HFFc6 (cell line): Measurements from ENCODE around the gene DAPK3. TPM values are rescaled to one million over a fixed set of nuclear protein-coding genes. Genes with fewer than 3 reads are reported as not detected.
"Not testable (repeated sequence)": the region's sequence is repeated elsewhere in the genome, so short reads cannot be mapped to it uniquely, and the experiment has no call there.

Experiments used
- DNase-seq: peaks from one replicate; pipeline ENCODE4 v3.0.0-alpha.2; 2018
- H3K27ac Mint-ChIP-seq: 2 replicates; pipeline ENCODE4 v1.8.0; 2020; ENCODE audit warnings: mild to moderate bottlenecking, mixed read lengths
- H3K27me3 Mint-ChIP-seq: 2 replicates; pipeline ENCODE4 v1.8.0; 2021; ENCODE audit warnings: mild to moderate bottlenecking, moderate library complexity, mixed read lengths; ENCODE audit not compliant: insufficient read depth
- H3K36me3 Mint-ChIP-seq: 2 replicates; pipeline ENCODE4 v1.8.0; 2021; ENCODE audit warnings: low read depth, mixed read lengths
- H3K4me1 Mint-ChIP-seq: 2 replicates; pipeline ENCODE4 v1.8.0; 2020; ENCODE audit warnings: low read depth, mixed read lengths
- H3K4me3 Mint-ChIP-seq: 2 replicates; pipeline ENCODE4 v1.8.0; 2020; ENCODE audit warnings: mild to moderate bottlenecking, moderate library complexity, mixed read lengths
- H3K9me3 Mint-ChIP-seq: 2 replicates; pipeline ENCODE4 v1.8.0; 2020; ENCODE audit warnings: mild to moderate bottlenecking, mixed read lengths
- total RNA-seq, 6 experiments: library from RNA; stranded (reverse); fragmentation: NEBNext Ultra II Directional; extraction: Animal tissue kit (Norgen Biotek cat#: 25700); gene quantifications; 2 replicates in 1 of 6; 3 replicates in 5 of 6; pipeline ENCODE4 v1.2.3, GENCODE V29; 2021
- TF ChIP-seq, protein P1 (sequence below): fragments of 200-600 bp; sonication (generic); IDR thresholded peaks from 2 replicates; pipeline ENCODE4 v1.5.0; 2021; ENCODE audit warnings: antibody characterized with exemption, mild to moderate bottlenecking

DAPK3 gene
- total RNA-seq, 6 experiments from 2014 or later = 116 to 140 (median 128) TPM

- H3K4me1 Mint-ChIP-seq = peaks cover 19% of the 10 kb centered on the region
- peak overlapping the region; percentile 10; the same call in 1 of the 2 replicates for H3K27ac Mint-ChIP-seq
- TF ChIP-seq, protein P1, sequence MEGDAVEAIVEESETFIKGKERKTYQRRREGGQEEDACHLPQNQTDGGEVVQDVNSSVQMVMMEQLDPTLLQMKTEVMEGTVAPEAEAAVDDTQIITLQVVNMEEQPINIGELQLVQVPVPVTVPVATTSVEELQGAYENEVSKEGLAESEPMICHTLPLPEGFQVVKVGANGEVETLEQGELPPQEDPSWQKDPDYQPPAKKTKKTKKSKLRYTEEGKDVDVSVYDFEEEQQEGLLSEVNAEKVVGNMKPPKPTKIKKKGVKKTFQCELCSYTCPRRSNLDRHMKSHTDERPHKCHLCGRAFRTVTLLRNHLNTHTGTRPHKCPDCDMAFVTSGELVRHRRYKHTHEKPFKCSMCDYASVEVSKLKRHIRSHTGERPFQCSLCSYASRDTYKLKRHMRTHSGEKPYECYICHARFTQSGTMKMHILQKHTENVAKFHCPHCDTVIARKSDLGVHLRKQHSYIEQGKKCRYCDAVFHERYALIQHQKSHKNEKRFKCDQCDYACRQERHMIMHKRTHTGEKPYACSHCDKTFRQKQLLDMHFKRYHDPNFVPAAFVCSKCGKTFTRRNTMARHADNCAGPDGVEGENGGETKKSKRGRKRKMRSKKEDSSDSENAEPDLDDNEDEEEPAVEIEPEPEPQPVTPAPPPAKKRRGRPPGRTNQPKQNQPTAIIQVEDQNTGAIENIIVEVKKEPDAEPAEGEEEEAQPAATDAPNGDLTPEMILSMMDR = no peak
- DNase-seq = no peak
- H3K4me3 Mint-ChIP-seq = peak overlapping the region; percentile 88
- H3K27me3 Mint-ChIP-seq = peaks cover 2% of the 10 kb centered on the region; the same call in 1 of the 2 replicates
- H3K9me3 Mint-ChIP-seq = no peaks in the 10 kb centered on the region
- no peaks in the 10 kb centered on the region for H3K36me3 Mint-ChIP-seq
These were observed 37.1 kb upstream of the DAPK3 start for GRCh38 chr19:4007836-4008539.

- peaks cover 19% of the 10 kb centered on the region for H3K4me1 Mint-ChIP-seq
- H3K9me3 Mint-ChIP-seq = no peaks in the 10 kb centered on the region
- TF ChIP-seq, protein P1 = no peak; the same call in 1 of the 2 replicates
- H3K27ac Mint-ChIP-seq = peak within 1 kb of the TSS; percentile 10; the same call in 1 of the 2 replicates
- no peaks in the 10 kb centered on the region for H3K36me3 Mint-ChIP-seq
- H3K27me3 Mint-ChIP-seq = 0 out of 2 replicates have a peak, but pooled peaks cover 2% of the 10 kb centered on the region
- peak within 1 kb of the TSS; percentile 88 for H3K4me3 Mint-ChIP-seq
- DNase-seq = peak; percentile 86
These were observed 36.3 kb upstream of the DAPK3 start, which contains the start of gene PIAS4 for GRCh38 chr19:4007021-4007835. PIAS4 (plus strand) TSS chr19:4007736; CDS start chr19:4007761, 25 bp downstream.

- DNase-seq, H3K9me3 Mint-ChIP-seq, H3K27ac Mint-ChIP-seq, H3K4me3 Mint-ChIP-seq, H3K27me3 Mint-ChIP-seq, H3K36me3 Mint-ChIP-seq: not testable (repeated sequence)
- peaks cover 19% of the 10 kb centered on the region for H3K4me1 Mint-ChIP-seq
These were observed 34.5 kb upstream of the DAPK3 start for GRCh38 chr19:4005436-4005835.

GRCh38 chr19:4000798-4001197 is 29.9 kb upstream of the DAPK3 start:
- not testable (repeated sequence) for H3K27me3 Mint-ChIP-seq, DNase-seq, H3K4me3 Mint-ChIP-seq, H3K9me3 Mint-ChIP-seq, H3K27ac Mint-ChIP-seq, H3K36me3 Mint-ChIP-seq, H3K4me1 Mint-ChIP-seq

DNA sequence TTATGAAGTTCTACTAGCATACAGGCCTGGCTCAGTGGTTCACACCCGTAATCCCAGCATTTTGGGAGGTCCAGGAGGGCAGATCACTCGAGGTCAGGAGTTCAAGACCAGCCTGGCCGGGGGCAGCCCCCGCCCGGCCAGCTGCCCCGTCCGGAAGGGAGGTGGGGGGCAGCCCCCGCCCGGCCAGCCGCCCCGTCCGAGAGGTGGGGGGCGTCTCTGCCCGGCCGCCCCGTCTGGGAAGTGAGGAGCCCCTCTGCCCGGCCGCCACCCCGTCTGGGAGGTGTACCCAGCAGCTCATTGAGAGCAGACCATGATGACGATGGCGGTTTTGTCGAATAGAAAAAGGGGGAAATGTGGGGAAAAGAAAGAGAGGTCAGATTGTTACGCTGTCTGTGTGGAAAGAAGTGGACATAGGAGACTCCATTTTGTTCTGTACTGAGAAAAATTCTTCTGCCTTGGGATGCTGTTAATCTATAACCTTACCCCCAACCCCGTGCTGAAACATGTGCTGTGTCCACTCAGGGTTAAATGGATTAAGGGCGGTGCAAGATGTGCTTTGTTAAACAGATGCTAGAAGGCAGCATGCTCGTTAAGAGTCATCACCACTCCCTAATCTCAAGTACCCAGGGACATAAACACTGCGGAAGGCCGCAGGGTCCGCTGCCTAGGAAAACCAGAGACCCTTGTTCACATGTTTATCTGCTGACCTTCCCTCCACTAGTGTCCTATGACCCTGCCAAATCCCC is 27.9 kb upstream of the DAPK3 start:
- H3K4me1 Mint-ChIP-seq, H3K4me3 Mint-ChIP-seq, H3K27me3 Mint-ChIP-seq, H3K9me3 Mint-ChIP-seq, H3K36me3 Mint-ChIP-seq, H3K27ac Mint-ChIP-seq, DNase-seq: not testable (repeated sequence)

GRCh38 chr19:3995607-3996006 is 24.7 kb upstream of the DAPK3 start:
- Mint-ChIP-seq H3K4me1 (peaks cover 5% of the 10 kb centered on the region), H3K27ac (no peak overlapping the region), H3K4me3 (no peak overlapping the region), H3K27me3 (peaks cover 5% of the 10 kb centered on the region; the same call in 1 of the 2 replicates), H3K9me3 (peaks cover 4% of the 10 kb centered on the region), H3K36me3 (no peaks in the 10 kb centered on the region)
- TF ChIP-seq, protein P1 = no peak
- DNase-seq = no peak
